ENCODE results near the gene TLL2.

GRCh38 chr10:96460316-96460715 is 53.4 kb downstream of the TLL2 start:
- no peak for TF ChIP-seq GATA2 (IDR thresholded peaks at IDR 0.05; ENCODE audit: insufficient read depth, insufficient read length, low read depth, low read length)
- TF ChIP-seq POLR2A (IDR thresholded peaks at IDR 0.05; ENCODE audit: low read depth, low read length) = no peak
- TF ChIP-seq, protein P1, sequence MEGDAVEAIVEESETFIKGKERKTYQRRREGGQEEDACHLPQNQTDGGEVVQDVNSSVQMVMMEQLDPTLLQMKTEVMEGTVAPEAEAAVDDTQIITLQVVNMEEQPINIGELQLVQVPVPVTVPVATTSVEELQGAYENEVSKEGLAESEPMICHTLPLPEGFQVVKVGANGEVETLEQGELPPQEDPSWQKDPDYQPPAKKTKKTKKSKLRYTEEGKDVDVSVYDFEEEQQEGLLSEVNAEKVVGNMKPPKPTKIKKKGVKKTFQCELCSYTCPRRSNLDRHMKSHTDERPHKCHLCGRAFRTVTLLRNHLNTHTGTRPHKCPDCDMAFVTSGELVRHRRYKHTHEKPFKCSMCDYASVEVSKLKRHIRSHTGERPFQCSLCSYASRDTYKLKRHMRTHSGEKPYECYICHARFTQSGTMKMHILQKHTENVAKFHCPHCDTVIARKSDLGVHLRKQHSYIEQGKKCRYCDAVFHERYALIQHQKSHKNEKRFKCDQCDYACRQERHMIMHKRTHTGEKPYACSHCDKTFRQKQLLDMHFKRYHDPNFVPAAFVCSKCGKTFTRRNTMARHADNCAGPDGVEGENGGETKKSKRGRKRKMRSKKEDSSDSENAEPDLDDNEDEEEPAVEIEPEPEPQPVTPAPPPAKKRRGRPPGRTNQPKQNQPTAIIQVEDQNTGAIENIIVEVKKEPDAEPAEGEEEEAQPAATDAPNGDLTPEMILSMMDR (IDR thresholded peaks at IDR 0.05; ENCODE audit: extremely low read depth in 1 of 2, insufficient read depth in 1 of 2, low read depth in 1 of 2, low read length in 2 of 2) = no peak
